OCI-LY1 (cell line): ENCODE data around the gene LAMA1.

Source experiments
- H2AFZ ChIP-seq: fragments of 200-600 bp; sonication (generic), shearing (Covaris generic); 2 replicates; pipeline ENCODE4 v1.6.0; 2014; ENCODE audit warnings: antibody characterized with exemption, mild to moderate bottlenecking, low read length
- H3F3A ChIP-seq: fragments of 200-600 bp; sonication (generic), shearing (Covaris generic); 2 replicates; pipeline ENCODE4 v1.6.0; 2014; ENCODE audit warnings: mild to moderate bottlenecking, antibody characterized with exemption, low read length, moderate library complexity; ENCODE audit not compliant: insufficient read depth
- H3K27ac ChIP-seq: fragments of 200-600 bp; sonication (generic); 2 replicates; pipeline ENCODE4 v1.5.1; 2014; ENCODE audit warnings: low read length, mixed run types, mild to moderate bottlenecking, low read depth; ENCODE audit not compliant: poor library complexity, severe bottlenecking
- H3K27me3 ChIP-seq: fragments of 200-600 bp; sonication (generic); 2 replicates; pipeline ENCODE4 v1.6.0; 2014; ENCODE audit warnings: antibody characterized with exemption, mild to moderate bottlenecking, low read length, moderate library complexity; ENCODE audit not compliant: insufficient read depth
- H3K36me3 ChIP-seq: fragments of 200-600 bp; sonication (generic); 2 replicates; pipeline ENCODE4 v1.6.1; 2014; ENCODE audit warnings: mild to moderate bottlenecking, antibody characterized with exemption, low read length, moderate library complexity, mixed read lengths; ENCODE audit not compliant: insufficient read depth
- H3K4me1 ChIP-seq: fragments of 200-600 bp; sonication (generic); 2 replicates; pipeline ENCODE4 v1.5.1; 2014; ENCODE audit warnings: mild to moderate bottlenecking, low read length, moderate library complexity; ENCODE audit not compliant: insufficient read depth, severe bottlenecking
- H3K4me2 ChIP-seq: fragments of 200-600 bp; sonication (generic), shearing (Covaris generic); 2 replicates; pipeline ENCODE4 v1.6.1; 2014; ENCODE audit warnings: low read length
- H3K4me3 ChIP-seq: fragments of 200-600 bp; sonication (generic); 2 replicates; pipeline ENCODE4 v1.5.1; 2014; ENCODE audit warnings: low read length, low read depth, mild to moderate bottlenecking, mixed read lengths; ENCODE audit not compliant: poor library complexity, severe bottlenecking
- H3K79me2 ChIP-seq: fragments of 200-600 bp; shearing (Covaris generic); 2 replicates; pipeline ENCODE4 v1.6.1; 2016; ENCODE audit warnings: mixed run types, low read length, mixed read lengths; ENCODE audit not compliant: insufficient read depth
- H3K9ac ChIP-seq: fragments of 200-600 bp; sonication (generic), shearing (Covaris generic); 2 replicates; pipeline ENCODE4 v1.6.1; 2014; ENCODE audit warnings: mild to moderate bottlenecking, low read length, mixed read lengths
- H3K9me2 ChIP-seq: fragments of 200-600 bp; sonication (generic), shearing (Covaris generic); 2 replicates; pipeline ENCODE4 v1.6.1; 2014; ENCODE audit warnings: low read depth, mild to moderate bottlenecking, low read length, mixed read lengths
- H3K9me3 ChIP-seq: fragments of 200-600 bp; shearing (Covaris generic); 2 replicates; pipeline ENCODE4 v1.6.1; 2014; ENCODE audit warnings: low read length, mixed read lengths
- H4K20me1 ChIP-seq: fragments of 200-600 bp; sonication (generic), shearing (Covaris generic); 2 replicates; pipeline ENCODE4 v1.6.0; 2016; ENCODE audit warnings: mild to moderate bottlenecking, low read length; ENCODE audit not compliant: insufficient read depth
- EZH2 ChIP-seq: fragments of 200-600 bp; sonication (generic), shearing (Covaris generic); IDR thresholded peaks from 2 replicates; pipeline ENCODE4 v1.8.0; 2017; ENCODE audit warnings: borderline replicate concordance, mixed run types, mild to moderate bottlenecking, antibody characterized with exemption, low read length, moderate library complexity, mixed read lengths
- TF ChIP-seq, protein P1 (sequence below): fragments of 200-600 bp; sonication (generic), shearing (Covaris generic); IDR thresholded peaks from 2 replicates; pipeline ENCODE4 v1.5.1; 2017; ENCODE audit warnings: mild to moderate bottlenecking, antibody characterized with exemption, low read length, moderate library complexity, mixed read lengths

Gene LAMA1

DNA sequence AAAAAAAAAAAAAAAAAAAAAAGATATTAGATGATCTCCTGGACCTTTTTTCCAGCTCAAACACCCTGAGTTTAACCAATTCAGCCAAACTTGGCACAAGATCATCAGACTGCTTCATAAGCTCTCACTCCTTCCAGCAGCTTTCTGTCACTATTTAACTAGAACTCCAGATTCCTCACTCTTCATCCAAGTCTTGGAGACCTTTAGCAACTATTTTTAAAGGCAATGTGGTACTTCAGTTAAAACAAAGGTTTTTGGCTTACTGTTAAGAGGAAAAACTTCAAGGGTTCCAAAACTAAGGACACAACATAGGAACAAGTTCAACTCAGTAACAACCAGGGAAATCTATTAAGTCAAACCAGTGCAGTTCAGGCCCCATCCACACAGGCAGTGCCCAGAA, 23.2 kb downstream of the LAMA1 start:
- Histone ChIP-seq H3K27ac (no peak overlapping the region), H4K20me1 (no peaks in the 10 kb centered on the region), H3K4me2 (no peak overlapping the region), H3K79me2 (no peaks in the 10 kb centered on the region), H3K9ac (no peak overlapping the region), H3F3A (no peaks in the 10 kb centered on the region), H3K4me1 (no peaks in the 10 kb centered on the region), H3K9me2 (no peaks in the 10 kb centered on the region), H2AFZ (no peak overlapping the region), H3K4me3 (no peak overlapping the region), H3K9me3 (no peaks in the 10 kb centered on the region), H3K27me3 (no peaks in the 10 kb centered on the region; the same call in 1 of the 2 replicates), H3K36me3 (no peaks in the 10 kb centered on the region)
- no peak for TF ChIP-seq EZH2
- TF ChIP-seq, protein P1, sequence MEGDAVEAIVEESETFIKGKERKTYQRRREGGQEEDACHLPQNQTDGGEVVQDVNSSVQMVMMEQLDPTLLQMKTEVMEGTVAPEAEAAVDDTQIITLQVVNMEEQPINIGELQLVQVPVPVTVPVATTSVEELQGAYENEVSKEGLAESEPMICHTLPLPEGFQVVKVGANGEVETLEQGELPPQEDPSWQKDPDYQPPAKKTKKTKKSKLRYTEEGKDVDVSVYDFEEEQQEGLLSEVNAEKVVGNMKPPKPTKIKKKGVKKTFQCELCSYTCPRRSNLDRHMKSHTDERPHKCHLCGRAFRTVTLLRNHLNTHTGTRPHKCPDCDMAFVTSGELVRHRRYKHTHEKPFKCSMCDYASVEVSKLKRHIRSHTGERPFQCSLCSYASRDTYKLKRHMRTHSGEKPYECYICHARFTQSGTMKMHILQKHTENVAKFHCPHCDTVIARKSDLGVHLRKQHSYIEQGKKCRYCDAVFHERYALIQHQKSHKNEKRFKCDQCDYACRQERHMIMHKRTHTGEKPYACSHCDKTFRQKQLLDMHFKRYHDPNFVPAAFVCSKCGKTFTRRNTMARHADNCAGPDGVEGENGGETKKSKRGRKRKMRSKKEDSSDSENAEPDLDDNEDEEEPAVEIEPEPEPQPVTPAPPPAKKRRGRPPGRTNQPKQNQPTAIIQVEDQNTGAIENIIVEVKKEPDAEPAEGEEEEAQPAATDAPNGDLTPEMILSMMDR, result no peak

DNA sequence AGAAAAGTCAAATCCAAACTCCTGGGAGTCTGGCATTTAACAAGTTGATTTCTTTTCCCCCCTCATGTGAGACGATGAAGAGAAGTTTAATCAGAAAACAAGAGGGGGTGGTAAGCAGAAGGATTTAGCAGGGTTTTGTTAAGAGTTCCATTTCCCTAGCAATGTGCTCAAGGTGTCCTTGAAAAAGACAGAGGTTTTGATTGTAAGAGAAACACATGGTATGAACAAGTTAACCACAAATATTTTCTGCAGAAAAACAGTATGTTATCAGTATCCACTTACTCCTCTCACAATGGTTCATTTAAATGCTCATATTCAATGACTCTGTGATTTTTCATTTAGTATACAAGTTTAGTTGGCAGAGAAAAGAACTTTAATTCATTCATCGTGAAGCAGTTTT, 26.8 kb downstream of the LAMA1 start:
- H3K9ac ChIP-seq, result no peak overlapping the region
- H4K20me1 ChIP-seq, result no peaks in the 10 kb centered on the region
- no peak overlapping the region for H3K4me2 ChIP-seq
- no peak overlapping the region for H3K4me3 ChIP-seq
- no peaks in the 10 kb centered on the region for H3K27me3 ChIP-seq
- no peak overlapping the region for H3K27ac ChIP-seq
- no peak for TF ChIP-seq EZH2
- no peaks in the 10 kb centered on the region for H3K9me3 ChIP-seq
- no peaks in the 10 kb centered on the region for H3K36me3 ChIP-seq
- no peaks in the 10 kb centered on the region for H3F3A ChIP-seq
- H2AFZ ChIP-seq, result no peak overlapping the region
- H3K9me2 ChIP-seq, result no peaks in the 10 kb centered on the region
- H3K4me1 ChIP-seq, result no peaks in the 10 kb centered on the region
- H3K79me2 ChIP-seq, result no peaks in the 10 kb centered on the region

DNA sequence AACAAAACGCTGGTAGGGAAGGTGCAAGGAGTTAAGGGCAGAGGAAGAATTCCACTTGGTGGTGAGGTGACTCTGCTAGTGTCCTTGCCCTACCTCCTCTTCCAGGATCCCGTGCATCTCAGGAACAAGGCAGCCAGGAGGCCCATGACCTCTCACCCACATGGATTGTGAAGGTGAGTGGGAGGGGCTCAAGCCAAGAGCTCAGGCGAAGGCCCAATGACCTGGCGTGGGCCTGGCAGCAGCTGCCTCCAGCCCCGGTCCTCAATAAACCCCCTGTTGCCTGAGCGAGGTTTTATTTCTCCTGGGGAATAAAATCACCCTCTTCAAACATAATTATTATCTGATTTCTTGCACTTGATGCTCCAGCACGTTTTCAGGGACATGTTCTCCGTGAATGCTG, 28.2 kb downstream of the LAMA1 start:
- Histone ChIP-seq H3F3A (no peaks in the 10 kb centered on the region), H3K9me2 (no peaks in the 10 kb centered on the region), H3K9ac (no peak overlapping the region), H3K4me2 (no peak overlapping the region), H3K27ac (no peak overlapping the region), H3K4me3 (no peak overlapping the region), H3K79me2 (no peaks in the 10 kb centered on the region), H2AFZ (no peak overlapping the region), H3K9me3 (no peaks in the 10 kb centered on the region), H3K4me1 (no peaks in the 10 kb centered on the region), H4K20me1 (no peaks in the 10 kb centered on the region), H3K36me3 (no peaks in the 10 kb centered on the region), H3K27me3 (no peaks in the 10 kb centered on the region)
- no peak for TF ChIP-seq EZH2
- TF ChIP-seq, protein P1, result no peak
